VCaP (cell line): ENCODE results near the gene DMAP1.

ENCODE experiments used
- H3K27ac ChIP-seq: fragments of 450-650 bp; 2 replicates; pipeline ENCODE4 v1.5.1; 2017
- TF ChIP-seq, protein P1 (sequence below): fragments of 450-650 bp; conservative IDR thresholded peaks from 2 replicates; pipeline ENCODE4 v1.5.1; 2017; ENCODE audit warnings: mild to moderate bottlenecking, moderate library complexity

Gene DMAP1

DNA sequence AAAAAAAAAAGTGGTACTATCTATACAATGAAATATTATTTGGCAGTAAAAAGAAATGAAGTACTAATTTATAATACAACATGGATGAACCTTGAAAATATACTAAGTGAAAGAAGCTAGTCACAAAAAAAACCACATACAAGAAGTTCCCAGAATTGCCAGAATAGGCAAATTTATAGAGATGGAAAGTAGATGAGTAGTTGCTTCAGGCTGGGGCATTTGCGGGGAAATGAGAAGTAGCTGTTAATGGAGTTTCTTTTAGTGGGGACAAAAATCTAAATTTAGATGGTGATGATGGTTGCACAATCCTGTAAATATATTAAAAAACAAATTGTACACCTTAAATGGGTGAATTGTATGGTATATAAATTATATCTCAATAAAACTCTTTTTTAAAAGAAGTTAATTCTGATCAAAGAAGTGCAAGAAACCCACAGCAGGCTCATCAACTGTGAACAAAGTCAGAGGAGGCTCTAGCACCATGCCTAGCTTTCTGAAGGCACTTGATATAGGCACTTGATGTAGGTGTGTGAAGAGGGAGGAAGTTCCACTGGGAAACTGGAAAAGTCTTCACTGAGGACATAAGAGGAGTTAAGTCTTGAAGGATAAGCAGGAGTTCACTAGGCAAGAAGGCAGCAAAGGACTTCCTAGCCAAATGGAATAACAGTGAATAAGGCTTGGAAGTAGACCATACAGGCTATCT is 52.5 kb downstream of the DMAP1 start:
- no peak overlapping the region for H3K27ac ChIP-seq
- TF ChIP-seq, protein P1, sequence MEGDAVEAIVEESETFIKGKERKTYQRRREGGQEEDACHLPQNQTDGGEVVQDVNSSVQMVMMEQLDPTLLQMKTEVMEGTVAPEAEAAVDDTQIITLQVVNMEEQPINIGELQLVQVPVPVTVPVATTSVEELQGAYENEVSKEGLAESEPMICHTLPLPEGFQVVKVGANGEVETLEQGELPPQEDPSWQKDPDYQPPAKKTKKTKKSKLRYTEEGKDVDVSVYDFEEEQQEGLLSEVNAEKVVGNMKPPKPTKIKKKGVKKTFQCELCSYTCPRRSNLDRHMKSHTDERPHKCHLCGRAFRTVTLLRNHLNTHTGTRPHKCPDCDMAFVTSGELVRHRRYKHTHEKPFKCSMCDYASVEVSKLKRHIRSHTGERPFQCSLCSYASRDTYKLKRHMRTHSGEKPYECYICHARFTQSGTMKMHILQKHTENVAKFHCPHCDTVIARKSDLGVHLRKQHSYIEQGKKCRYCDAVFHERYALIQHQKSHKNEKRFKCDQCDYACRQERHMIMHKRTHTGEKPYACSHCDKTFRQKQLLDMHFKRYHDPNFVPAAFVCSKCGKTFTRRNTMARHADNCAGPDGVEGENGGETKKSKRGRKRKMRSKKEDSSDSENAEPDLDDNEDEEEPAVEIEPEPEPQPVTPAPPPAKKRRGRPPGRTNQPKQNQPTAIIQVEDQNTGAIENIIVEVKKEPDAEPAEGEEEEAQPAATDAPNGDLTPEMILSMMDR, result no peak

DNA sequence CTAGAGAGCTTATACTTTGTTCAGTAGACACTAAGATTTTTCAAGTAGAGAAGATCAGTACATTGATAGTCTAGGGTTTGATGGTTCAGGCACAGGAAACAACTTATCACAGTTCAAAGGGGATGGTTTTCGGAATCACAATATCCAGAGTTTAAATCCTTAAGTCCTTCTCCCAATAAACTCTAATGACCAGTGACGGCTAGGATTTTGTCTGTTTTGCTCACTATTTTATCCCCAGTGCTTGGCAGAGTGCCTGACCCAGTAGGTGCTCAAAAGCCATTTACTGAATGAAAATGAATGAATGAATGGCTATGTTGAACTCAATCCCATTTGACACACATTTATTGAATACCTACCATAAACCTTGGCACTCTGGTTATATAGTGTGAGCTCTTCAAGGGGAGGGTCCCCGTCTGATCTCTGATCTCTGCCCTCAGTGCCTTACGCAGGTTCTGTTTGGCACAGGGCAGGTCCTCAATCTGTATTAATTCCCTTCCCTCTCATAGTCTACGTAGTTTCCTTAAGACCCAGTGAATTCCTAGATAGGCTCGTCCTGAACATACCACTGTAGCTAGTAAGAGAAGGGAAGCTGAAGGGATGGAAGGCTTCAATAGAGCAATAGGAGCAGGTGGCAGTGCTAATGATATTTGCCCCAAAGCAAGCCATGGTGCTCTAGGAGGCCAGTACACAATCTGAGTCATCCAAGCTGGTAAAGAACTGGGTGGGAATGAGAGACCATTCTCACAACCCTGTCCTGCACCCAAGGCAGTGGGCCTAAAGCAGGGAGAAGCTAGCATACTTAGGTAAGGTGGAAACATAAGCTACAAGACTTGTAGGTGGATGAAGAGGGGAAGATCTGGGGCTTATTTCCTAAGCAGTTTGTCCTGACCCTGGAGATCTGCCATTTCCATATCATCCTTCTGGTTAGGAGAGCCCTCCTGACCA is 53.4 kb downstream of the DMAP1 start:
- TF ChIP-seq, protein P1, result no peak

DNA sequence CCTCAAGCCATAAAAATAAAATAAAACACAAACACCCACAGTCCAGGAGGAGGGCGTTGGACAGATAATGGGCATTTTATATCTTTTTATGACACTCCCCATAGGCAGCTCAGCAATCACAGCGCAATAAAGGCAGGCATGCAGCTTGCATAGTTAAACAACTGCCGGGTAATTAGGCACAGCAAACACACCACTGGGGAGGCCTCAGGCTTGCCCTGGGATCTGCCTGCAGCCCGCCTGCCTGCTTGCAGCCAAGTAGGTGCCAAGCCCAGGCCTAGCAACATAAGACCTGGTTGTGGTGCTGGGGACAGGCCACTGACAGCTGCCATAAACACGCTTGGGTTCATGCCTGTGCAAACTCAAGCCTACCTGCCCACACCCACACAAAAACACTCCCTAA is 54.2 kb downstream of the DMAP1 start:
- TF ChIP-seq, protein P1, result no peak
- no peak overlapping the region for H3K27ac ChIP-seq

More for the DNA sequence above, 53.4 kb downstream of the DMAP1 start:
- no peak overlapping the region for H3K27ac ChIP-seq

DNA sequence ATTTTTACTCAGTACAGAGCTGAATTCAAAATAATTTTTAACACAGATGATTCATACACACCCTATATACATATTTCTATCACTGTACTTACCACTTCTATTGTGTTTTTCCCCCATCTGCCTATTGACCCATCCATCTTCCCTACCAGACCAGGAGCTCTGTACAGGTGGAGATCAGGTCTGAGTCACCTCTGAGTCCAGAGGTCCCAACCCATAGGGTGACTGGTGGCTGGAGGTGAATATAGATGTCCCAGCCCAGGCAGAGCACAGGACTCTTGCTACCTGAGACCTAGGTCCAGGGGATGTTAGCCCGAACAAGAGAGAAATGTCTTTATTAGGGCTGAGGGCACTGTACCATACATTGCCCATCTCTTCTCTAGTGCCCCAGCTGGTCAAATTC is 54.8 kb downstream of the DMAP1 start:
- TF ChIP-seq, protein P1, result no peak
- no peak overlapping the region for H3K27ac ChIP-seq
